Loucy (cell line): ENCODE results near the gene SLC22A24.

Source experiments
- CTCF ChIP-seq: fragments of 200-600 bp; sonication (generic); conservative IDR thresholded peaks from 2 replicates; pipeline ENCODE4 v1.5.1; 2014; ENCODE audit warnings: mild to moderate bottlenecking, antibody characterized with exemption, low read length
- EZH2phosphoT487 ChIP-seq: fragments of 200-600 bp; IDR thresholded peaks from 2 replicates; pipeline ENCODE4 v1.6.1; 2018; ENCODE audit warnings: antibody characterized with exemption, mild to moderate bottlenecking, moderate library complexity, borderline replicate concordance

GRCh38 chr11:63080682-63081081 lies 63.3 kb downstream of the SLC22A24 start:
- TF ChIP-seq CTCF (no peak), EZH2phosphoT487 (no peak)
